Measurements from ENCODE around the gene NIBAN1. TPM values are rescaled to one million over a fixed set of nuclear protein-coding genes. Genes with fewer than 3 reads are reported as not detected.

NIBAN1 gene
- total and polyA plus RNA-seq, 9 of the 15 experiments (the other 6 are each of a cell fraction or from before 2014, with no cell fraction given): 1.5 to 26.6 (median 16.2) TPM

DNA sequence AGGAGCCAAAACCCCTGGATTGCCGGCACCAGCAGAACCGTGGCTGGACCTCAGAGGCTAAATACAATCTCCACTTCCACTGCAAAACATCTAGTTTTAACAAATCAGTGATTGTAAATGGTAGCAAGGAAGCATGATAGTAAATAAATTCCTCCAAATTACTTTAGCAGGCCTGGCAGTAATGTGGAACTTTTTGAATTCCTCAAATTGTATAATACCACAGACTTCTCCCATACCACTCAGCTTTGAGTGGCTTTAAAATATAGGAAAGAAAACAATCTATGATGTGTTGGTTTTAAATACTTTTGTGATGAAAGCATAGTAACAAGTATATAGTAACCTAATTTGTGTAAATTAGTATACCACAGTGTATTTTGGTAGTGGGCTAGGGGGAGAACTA is 34.1 kb downstream of the NIBAN1 start:
- 68% methylated on average over 2 of the region's 2 CpGs for WGBS (ENCODE audit: insufficient coverage, low coverage, missing lambda C conversion rate)

DNA sequence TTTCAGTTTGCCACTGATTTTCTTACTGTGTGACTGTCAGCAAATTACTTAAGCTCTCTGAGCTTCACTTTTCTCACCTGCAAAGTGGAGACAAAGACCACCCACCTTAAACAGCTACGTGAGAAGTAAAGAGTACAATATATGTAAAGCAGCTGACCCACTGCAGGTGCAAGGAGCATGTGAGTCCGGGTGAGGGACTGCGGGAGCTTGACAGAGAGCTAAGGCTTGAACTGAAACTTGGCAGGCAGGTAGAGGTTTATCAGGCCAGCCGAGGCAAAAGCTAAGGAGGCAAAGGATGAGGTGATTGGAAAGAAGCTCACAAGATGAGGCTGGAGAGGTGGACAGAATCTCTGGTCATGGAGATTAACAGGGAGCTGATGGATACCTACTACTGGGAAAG is 36.6 kb downstream of the NIBAN1 start:
- ChIA-PET CTCF (ENCODE audit: low intra/inter-chr PET ratio) (no interaction called here), POLR2A (interaction anchor here (0.8 to 1.7 kb wide), 3 partner anchors 8 to 21 kb away, joined by 3 to 4 read pairs (median 3); no protein-coding TSS in a partner anchor)
- H3K4me3 ChIP-seq: no peak overlapping the region
- no peak overlapping the region for H2AFZ ChIP-seq (ENCODE audit: low read depth, low read length)
- in situ Hi-C loops (cut with MboI): no loop called here
- no peak for TF ChIP-seq CBX2 (IDR thresholded peaks at IDR 0.05; ENCODE audit: insufficient read depth, low read length, poor library complexity, severe bottlenecking)
- TF ChIP-seq RBM25 (IDR thresholded peaks at IDR 0.05; ENCODE audit: low read depth, low read length, severe bottlenecking): peak; percentile 27
- no peak overlapping the region for H3K4me2 ChIP-seq (ENCODE audit: insufficient read depth, low read length)
- no peak overlapping the region for H3K9ac ChIP-seq (ENCODE audit: insufficient read depth in 1 of 2, low read depth in 2 of 2, low read length in 2 of 2)
- BruUV-seq (replicated peaks): no TSS peak
- ATAC-seq: no peak
- no peak for FAIRE-seq
- no peaks in the 10 kb centered on the region for H3K4me1 ChIP-seq (replicated peaks in 1 of 2; ENCODE audit: control insufficient read depth in 2 of 2, insufficient read depth in 2 of 2, low read length in 2 of 2)
- no peak overlapping the region for H3K27ac ChIP-seq (ENCODE audit: extremely low read depth, low read depth, low read length)
- H3K27me3 ChIP-seq (ENCODE audit: control insufficient read depth in 2 of 2, insufficient read depth in 2 of 2, low read length in 2 of 2): no peaks in the 10 kb centered on the region
- intact Hi-C loops (cut with micrococcal nuclease): no loop called here
- no peaks in the 10 kb centered on the region for H3K36me3 ChIP-seq (ENCODE audit: control insufficient read depth, insufficient read depth, low read length)
- WGBS (ENCODE audit: insufficient coverage, low coverage, missing lambda C conversion rate): 48% methylated on average over 4 of the region's 4 CpGs
- no peak for DNase-seq (ENCODE audit: extremely low read depth in 1 of 4, low spot score in 3 of 4)
- no peaks in the 10 kb centered on the region for H3K9me1 ChIP-seq (ENCODE audit: control insufficient read depth, insufficient read depth, low read length)
- H4K20me1 ChIP-seq (replicated peaks; ENCODE audit: control insufficient read depth, insufficient read depth, low read length): peaks cover 13% of the 10 kb centered on the region; the same call in 1 of the 2 replicates
- no peaks in the 10 kb centered on the region for H3K9me3 ChIP-seq (replicated peaks; ENCODE audit: control insufficient read depth, insufficient read depth, low read depth, low read length)
- H3K79me2 ChIP-seq (ENCODE audit: control insufficient read depth, insufficient read depth, low read length): no peaks in the 10 kb centered on the region; the same call in 2 of the 3 replicates

More for the DNA sequence above, 34.1 kb downstream of the NIBAN1 start:
- Histone ChIP-seq H2AFZ (ENCODE audit: low read depth, low read length) (no peak overlapping the region), H3K4me2 (ENCODE audit: insufficient read depth, low read length) (no peak overlapping the region), H3K9me1 (ENCODE audit: control insufficient read depth, insufficient read depth, low read length) (no peaks in the 10 kb centered on the region), H3K27me3 (ENCODE audit: control insufficient read depth in 2 of 2, insufficient read depth in 2 of 2, low read length in 2 of 2) (no peaks in the 10 kb centered on the region), H3K36me3 (ENCODE audit: control insufficient read depth, insufficient read depth, low read length) (no peaks in the 10 kb centered on the region), H3K79me2 (ENCODE audit: control insufficient read depth, insufficient read depth, low read length) (no peaks in the 10 kb centered on the region; the same call in 2 of the 3 replicates), H3K9ac (ENCODE audit: insufficient read depth in 1 of 2, low read depth in 2 of 2, low read length in 2 of 2) (no peak overlapping the region), H3K9me3 (replicated peaks; ENCODE audit: control insufficient read depth, insufficient read depth, low read depth, low read length) (no peaks in the 10 kb centered on the region), H4K20me1 (replicated peaks; ENCODE audit: control insufficient read depth, insufficient read depth, low read length) (peaks cover 16% of the 10 kb centered on the region; the same call in 1 of the 2 replicates), H3K4me3 (no peak overlapping the region), H3K4me1 (replicated peaks in 1 of 2; ENCODE audit: control insufficient read depth in 2 of 2, insufficient read depth in 2 of 2, low read length in 2 of 2) (peaks cover 0 to 3% of the 10 kb centered on the region in 2 experiments; a peak in 2 of 5 replicates), H3K27ac (ENCODE audit: extremely low read depth, low read depth, low read length) (no peak overlapping the region)
- FAIRE-seq (no peak), DNase-seq (ENCODE audit: extremely low read depth in 1 of 4, low spot score in 3 of 4) (no peak), ATAC-seq (no peak)
- ChIA-PET POLR2A (no interaction called here), CTCF (ENCODE audit: low intra/inter-chr PET ratio) (no interaction called here)
- intact Hi-C loops (cut with micrococcal nuclease) (no loop called here), in situ Hi-C loops (cut with MboI) (no loop called here)
- TF ChIP-seq POLR2H (tag; IDR thresholded peaks at IDR 0.05; ENCODE audit: low read depth) (no peak), MBD2 (IDR thresholded peaks at IDR 0.05; ENCODE audit: borderline replicate concordance, low read depth) (no peak)
- TF ChIP-seq, protein P1, sequence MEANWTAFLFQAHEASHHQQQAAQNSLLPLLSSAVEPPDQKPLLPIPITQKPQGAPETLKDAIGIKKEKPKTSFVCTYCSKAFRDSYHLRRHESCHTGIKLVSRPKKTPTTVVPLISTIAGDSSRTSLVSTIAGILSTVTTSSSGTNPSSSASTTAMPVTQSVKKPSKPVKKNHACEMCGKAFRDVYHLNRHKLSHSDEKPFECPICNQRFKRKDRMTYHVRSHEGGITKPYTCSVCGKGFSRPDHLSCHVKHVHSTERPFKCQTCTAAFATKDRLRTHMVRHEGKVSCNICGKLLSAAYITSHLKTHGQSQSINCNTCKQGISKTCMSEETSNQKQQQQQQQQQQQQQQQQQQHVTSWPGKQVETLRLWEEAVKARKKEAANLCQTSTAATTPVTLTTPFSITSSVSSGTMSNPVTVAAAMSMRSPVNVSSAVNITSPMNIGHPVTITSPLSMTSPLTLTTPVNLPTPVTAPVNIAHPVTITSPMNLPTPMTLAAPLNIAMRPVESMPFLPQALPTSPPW (CRISPR knock-in tag; IDR thresholded peaks at IDR 0.05): no peak
- no TSS peak for BruUV-seq (replicated peaks)

Data from K562 (cell line).